RWPE1 (cell line): ENCODE results near the gene NR2F2.

Source experiments
- CTCF ChIA-PET: fragments of 350-600 bp; sonication (Branson Sonifier 250); formaldehyde crosslinking; extraction: SDS; loops from one replicate; lab custom pipeline; 2021; lab: Yijun Ruan, JAX
- POLR2A ChIA-PET: fragments of 400-600 bp; formaldehyde crosslinking; extraction: SDS; loops from one replicate; lab custom pipeline; 2020; ENCODE audit warnings: antibody characterized with exemption; ENCODE audit not compliant: low non-redundant PET; lab: Yijun Ruan, JAX
- DNase-seq: peaks from one replicate; pipeline ENCODE4 v3.0.0; 2012; ENCODE audit warnings: low spot score
- H3K27ac ChIP-seq: fragments of 450-650 bp; 2 replicates; pipeline ENCODE4 v1.5.1; 2017
- TF ChIP-seq, protein P1 (sequence below): fragments of 450-650 bp; conservative IDR thresholded peaks from 2 replicates; pipeline ENCODE4 v1.5.1; 2017; ENCODE audit warnings: low read depth, mild to moderate bottlenecking

NR2F2 gene

DNA sequence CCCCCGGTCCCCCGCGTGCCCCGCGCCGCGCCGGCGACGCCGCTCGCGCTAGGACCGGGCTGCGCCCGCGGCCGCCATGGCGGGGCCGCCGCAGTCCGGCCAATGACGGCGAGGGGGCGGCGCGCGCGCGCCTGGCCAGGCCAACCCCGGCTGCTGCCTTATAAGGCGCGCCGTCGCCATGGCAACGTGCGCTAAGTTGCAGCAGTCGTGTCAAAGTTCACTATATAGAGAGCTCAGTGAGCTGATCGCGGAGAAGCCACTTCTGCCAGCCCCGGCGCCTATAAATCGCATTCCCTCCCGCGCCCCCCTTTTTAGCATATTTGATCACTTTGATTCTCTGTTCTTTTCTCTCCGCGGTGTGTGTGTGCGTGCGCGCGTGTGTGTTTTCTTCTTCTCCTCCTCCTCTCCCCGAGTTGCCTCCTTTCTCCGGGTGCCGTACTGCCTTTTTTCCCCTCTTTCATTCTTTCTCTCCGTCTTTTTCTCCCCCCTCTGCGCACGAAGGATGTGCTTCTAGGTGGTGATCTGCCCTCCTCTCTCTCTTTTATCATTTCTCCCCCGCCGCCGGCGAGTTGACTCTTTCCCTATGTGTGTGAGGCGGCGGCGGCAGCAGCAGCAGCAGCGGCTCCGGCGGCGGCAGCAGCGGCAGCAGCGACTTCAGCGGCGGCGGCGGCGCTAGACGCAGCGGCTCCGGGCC, at the start of gene NR2F2:
Gene NR2F2 (plus strand): TSS at position 251 of the 694 bp plus-strand sequence. CDS start 1,406 bp downstream, outside the sequence.
- ChIA-PET POLR2A (interaction anchor here (0.6 to 1.4 kb wide), 3 partner anchors 10 to 1403 kb away, joined by 3 to 8 read pairs (median 5); no protein-coding TSS in a partner anchor), CTCF (interaction anchor here (0.6 kb wide), 1 partner anchor 919 kb away, joined by 3 read pairs; no protein-coding TSS in a partner anchor)
- H3K27ac ChIP-seq = peak within 1 kb of the TSS; percentile 98
- TF ChIP-seq, protein P1, sequence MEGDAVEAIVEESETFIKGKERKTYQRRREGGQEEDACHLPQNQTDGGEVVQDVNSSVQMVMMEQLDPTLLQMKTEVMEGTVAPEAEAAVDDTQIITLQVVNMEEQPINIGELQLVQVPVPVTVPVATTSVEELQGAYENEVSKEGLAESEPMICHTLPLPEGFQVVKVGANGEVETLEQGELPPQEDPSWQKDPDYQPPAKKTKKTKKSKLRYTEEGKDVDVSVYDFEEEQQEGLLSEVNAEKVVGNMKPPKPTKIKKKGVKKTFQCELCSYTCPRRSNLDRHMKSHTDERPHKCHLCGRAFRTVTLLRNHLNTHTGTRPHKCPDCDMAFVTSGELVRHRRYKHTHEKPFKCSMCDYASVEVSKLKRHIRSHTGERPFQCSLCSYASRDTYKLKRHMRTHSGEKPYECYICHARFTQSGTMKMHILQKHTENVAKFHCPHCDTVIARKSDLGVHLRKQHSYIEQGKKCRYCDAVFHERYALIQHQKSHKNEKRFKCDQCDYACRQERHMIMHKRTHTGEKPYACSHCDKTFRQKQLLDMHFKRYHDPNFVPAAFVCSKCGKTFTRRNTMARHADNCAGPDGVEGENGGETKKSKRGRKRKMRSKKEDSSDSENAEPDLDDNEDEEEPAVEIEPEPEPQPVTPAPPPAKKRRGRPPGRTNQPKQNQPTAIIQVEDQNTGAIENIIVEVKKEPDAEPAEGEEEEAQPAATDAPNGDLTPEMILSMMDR = no peak
- peak; percentile 91 for DNase-seq

DNA sequence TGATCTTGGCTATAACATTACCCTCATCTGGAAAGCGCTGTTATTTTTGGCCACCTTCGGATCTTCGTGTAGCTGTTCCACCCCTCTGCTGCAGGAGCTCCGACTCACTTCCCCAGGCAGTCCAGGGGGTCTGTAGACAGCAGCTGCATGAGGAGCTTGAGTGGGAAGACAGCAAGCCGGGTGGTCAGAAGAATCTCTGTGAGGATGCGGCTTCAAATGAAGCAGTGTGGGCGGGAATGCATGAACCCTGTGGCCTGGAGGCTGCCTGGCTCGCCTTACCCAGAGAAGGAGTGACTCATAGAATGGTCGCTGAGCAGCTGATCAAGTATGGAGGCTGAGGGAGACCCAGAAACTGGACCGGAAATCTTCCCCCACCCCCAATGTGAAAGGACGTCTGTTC, 45.2 kb upstream of the NR2F2 start:
- DNase-seq = no peak
- H3K27ac ChIP-seq = no peak overlapping the region
- TF ChIP-seq, protein P1 = no peak
- POLR2A ChIA-PET = interaction anchor here (0.6 kb wide), 1 partner anchor 1518 kb away, joined by 4 read pairs; no protein-coding TSS in a partner anchor
- CTCF ChIA-PET = interaction anchor here (0.6 kb wide), 1 partner anchor 335 kb away, joined by 3 read pairs; no protein-coding TSS in a partner anchor

DNA sequence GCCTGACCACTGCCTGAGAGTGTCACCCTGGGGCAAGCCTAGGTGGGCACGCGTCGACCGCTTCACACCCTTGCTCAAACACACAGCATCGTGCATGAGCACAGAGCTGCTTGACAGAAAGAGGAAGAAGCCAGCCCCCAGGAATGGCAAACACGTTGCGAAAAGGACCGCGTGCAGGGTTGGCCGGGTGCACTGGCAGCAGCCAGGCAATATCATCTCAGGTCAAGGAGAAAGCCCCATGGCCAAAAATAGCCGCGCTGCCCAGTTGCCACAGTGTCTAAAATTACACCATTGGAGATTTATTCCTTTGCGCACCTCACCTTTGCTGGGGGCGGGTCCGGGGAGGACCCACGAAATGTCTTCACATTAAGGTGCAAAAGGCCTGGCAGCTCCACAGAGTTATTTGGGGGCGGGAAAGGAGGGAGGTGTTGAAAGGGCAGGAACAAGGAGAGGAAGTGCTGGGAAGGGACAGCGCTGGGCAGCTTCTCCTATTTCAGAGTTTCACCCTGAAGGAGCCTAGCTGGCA, 44.7 kb upstream of the NR2F2 start:
- ChIA-PET CTCF (no interaction called here), POLR2A (interaction anchor here (0.6 kb wide), 1 partner anchor 1517 kb away, joined by 4 read pairs; no protein-coding TSS in a partner anchor)
- TF ChIP-seq, protein P1 = no peak
- H3K27ac ChIP-seq = no peak overlapping the region
- DNase-seq = no peak

DNA sequence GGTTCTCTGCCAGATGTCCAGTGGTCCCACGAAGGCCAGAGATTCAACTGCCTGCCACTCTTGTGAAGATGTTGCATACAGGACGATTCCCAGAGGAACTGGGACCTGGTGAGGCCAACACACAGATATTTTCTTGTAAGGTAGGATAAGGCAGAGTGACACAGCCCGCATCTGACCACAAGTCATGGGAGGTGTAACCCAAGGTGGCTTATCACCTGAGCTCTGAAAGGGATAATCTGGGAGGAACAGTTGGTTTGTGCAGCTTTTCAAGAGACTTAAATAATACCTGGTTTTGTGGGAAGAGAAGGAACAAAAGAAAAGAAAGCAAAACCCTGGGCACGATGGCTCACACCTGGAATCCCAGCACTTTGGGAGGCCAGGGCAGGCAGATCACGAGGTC, 39.8 kb upstream of the NR2F2 start:
- TF ChIP-seq, protein P1 = no peak
- DNase-seq = no peak
- H3K27ac ChIP-seq = no peak overlapping the region
- ChIA-PET POLR2A (no interaction called here), CTCF (no interaction called here)

DNA sequence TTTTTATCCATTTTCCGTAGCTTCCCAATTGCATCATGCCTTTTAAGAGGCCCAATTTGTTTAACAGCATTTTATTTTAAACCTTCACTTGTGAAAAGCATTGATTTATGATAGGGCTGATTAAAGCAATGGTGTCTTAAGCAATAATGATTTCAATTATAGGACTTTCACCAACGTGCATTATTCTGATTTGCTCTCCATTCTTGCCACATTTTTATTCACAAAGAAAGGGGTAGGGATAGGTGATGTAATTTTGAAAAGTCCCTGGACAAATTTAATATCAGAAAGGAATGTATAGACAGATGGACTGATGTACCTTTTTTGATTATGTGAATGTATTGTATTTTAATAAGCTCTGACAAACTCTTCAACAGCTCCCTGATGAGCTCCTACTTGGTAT, 37.9 kb upstream of the NR2F2 start:
- POLR2A ChIA-PET = no interaction called here

DNA sequence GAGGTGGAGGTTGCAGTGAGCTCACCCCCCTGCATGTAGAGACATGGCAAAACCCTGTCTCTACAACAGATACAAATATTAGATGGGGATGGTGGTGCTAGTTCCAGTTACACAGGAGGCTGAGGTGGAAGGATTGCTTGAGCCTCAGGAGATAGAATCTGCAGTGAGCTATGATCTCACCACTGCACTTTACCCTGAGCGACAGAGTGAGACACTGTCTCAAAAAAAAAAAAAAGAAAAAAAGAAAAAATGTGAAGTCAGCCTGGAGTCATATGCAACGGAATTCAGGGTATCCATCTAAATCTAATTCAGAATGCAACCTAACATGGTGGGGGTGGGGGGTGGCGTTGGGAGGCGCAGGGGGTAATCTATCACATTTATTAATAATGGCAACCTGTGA, 37.1 kb upstream of the NR2F2 start:
- TF ChIP-seq, protein P1 = no peak
- CTCF ChIA-PET = no interaction called here
- DNase-seq = no peak
- POLR2A ChIA-PET = no interaction called here
- no peak overlapping the region for H3K27ac ChIP-seq

More for the DNA sequence above, 37.9 kb upstream of the NR2F2 start:
- DNase-seq = no peak
- TF ChIP-seq, protein P1 = no peak
- no peak overlapping the region for H3K27ac ChIP-seq
- CTCF ChIA-PET = interaction anchor here (0.8 kb wide), 1 partner anchor 15 kb away, joined by 3 read pairs; no protein-coding TSS in a partner anchor
